NCI-H460 (cell line): ENCODE data around the gene RIC1. TPM values are rescaled to one million over a fixed set of nuclear protein-coding genes. Genes with fewer than 3 reads are reported as not detected.
"Not testable (repeated sequence)": the region's sequence is repeated elsewhere in the genome, so short reads cannot be mapped to it uniquely, and the experiment has no call there.

Experiments used
- DNase-seq: peaks from one replicate; pipeline ENCODE4 v3.0.0-alpha.2; 2016; ENCODE audit warnings: low read depth; ENCODE audit errors: extremely low read depth
- polyA plus RNA-seq: library from polyadenylated mRNA; depleted of rRNA; stranded (reverse); fragments of >200 nt; gene quantifications from 2 replicates; pipeline ENCODE4 v1.2.3, GENCODE V29; 2014; cell fraction: nucleus; rRNA removed
- total RNA-seq: library from RNA; depleted of rRNA; stranded (reverse); fragments of >200 nt; shearing (Covaris generic); gene quantifications from 2 replicates; pipeline ENCODE4 v1.2.3, GENCODE V29; 2014; rRNA removed

RIC1 gene, protein sequence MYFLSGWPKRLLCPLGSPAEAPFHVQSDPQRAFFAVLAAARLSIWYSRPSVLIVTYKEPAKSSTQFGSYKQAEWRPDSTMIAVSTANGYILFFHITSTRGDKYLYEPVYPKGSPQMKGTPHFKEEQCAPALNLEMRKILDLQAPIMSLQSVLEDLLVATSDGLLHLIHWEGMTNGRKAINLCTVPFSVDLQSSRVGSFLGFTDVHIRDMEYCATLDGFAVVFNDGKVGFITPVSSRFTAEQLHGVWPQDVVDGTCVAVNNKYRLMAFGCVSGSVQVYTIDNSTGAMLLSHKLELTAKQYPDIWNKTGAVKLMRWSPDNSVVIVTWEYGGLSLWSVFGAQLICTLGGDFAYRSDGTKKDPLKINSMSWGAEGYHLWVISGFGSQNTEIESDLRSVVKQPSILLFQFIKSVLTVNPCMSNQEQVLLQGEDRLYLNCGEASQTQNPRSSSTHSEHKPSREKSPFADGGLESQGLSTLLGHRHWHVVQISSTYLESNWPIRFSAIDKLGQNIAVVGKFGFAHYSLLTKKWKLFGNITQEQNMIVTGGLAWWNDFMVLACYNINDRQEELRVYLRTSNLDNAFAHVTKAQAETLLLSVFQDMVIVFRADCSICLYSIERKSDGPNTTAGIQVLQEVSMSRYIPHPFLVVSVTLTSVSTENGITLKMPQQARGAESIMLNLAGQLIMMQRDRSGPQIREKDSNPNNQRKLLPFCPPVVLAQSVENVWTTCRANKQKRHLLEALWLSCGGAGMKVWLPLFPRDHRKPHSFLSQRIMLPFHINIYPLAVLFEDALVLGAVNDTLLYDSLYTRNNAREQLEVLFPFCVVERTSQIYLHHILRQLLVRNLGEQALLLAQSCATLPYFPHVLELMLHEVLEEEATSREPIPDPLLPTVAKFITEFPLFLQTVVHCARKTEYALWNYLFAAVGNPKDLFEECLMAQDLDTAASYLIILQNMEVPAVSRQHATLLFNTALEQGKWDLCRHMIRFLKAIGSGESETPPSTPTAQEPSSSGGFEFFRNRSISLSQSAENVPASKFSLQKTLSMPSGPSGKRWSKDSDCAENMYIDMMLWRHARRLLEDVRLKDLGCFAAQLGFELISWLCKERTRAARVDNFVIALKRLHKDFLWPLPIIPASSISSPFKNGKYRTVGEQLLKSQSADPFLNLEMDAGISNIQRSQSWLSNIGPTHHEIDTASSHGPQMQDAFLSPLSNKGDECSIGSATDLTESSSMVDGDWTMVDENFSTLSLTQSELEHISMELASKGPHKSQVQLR (N-terminal part only)
- 13.9 and 16.6 TPM in 2 replicates for total RNA-seq
- 24.0 and 26.4 TPM in 2 replicates for polyA plus RNA-seq

GRCh38 chr9:5628530-5629311, at the start of gene RIC1:
Gene RIC1, plus strand, starts transcription at chr9:5629107. Its CDS starts 203 bp downstream, at chr9:5629310.
- DNase-seq, result peak; percentile 73

DNA sequence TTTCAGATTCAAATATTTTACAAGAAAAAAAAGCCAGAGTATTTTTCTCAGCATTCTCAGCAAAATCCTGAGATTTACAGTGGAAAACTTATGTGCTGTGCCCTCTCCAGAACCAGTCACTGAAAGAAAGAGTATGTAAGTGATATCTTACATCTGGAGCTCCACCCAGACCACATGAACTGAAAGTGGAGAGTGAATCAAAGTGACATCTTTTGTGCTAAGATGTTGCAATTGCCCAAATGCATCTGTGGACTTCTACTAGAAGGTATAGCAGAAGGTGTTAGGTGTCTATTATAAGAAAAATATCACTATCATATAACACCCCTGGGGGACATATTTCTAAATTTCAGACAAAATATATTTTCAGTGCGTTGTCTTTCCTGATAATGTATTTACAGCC, 49.0 kb upstream of the RIC1 start:
- DNase-seq, result no peak

DNA sequence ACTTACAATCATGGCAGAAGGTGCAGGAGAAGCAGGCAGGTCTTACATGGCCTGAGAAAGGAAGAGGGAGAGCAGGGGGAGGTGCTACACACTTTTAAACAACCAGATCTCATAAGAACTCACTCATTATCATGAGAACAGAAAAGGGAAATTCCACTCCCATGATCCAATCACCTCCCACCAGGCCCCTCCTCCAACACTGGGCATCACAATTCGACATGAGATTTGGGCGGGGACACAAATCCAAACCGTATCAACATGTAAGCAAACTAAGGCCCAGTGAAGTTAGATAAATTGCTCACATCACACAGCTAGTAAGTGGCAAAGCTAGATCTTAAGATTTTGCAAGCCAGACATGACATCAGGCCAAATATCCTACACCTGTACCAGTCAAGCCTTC, 48.3 kb upstream of the RIC1 start:
- no peak for DNase-seq

GRCh38 chr9:5581706-5582105, 47.2 kb upstream of the RIC1 start:
- DNase-seq, result not testable (repeated sequence)

- no peak for DNase-seq
These were observed 46.1 kb upstream of the RIC1 start for GRCh38 chr9:5582835-5583195.

DNA sequence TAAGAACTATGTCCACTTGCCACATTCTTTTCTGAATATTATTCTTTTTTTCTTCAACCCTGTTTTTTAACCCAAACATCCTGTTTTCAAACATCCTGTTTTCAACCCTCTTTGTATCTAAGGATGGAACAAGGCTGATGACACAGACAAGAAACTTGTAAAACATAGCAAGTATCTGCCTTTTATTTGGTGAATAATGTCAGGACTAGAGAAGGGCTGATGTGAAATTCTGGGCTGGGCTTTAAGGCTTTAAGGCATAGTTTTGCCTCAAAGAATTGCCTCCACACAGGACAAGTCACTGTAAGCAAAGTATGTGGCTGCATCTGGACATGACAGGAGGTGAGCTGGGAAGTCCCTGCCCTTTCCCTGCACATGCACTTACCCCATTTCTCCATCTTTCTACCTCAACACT, 42.5 kb upstream of the RIC1 start:
- DNase-seq, result no peak

DNA sequence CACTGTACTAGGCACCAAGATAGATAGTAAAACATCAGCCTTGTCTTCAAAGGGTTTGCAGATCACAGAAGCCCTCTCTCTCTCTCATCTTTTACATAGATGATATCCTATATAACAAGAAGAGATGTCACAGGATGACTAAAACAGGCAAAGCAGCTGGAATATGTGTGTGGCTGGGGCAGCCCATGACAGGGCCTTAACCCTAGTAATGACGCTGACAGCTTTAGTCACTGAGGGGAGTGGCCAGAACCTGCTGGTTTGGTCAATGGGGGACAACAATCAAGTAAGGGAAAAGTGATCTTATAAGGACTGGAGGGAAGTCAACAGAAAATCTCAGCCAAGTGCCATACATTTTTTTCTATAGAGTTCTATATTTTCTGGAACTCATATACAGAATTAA, 41.9 kb upstream of the RIC1 start:
- DNase-seq, result no peak

DNA sequence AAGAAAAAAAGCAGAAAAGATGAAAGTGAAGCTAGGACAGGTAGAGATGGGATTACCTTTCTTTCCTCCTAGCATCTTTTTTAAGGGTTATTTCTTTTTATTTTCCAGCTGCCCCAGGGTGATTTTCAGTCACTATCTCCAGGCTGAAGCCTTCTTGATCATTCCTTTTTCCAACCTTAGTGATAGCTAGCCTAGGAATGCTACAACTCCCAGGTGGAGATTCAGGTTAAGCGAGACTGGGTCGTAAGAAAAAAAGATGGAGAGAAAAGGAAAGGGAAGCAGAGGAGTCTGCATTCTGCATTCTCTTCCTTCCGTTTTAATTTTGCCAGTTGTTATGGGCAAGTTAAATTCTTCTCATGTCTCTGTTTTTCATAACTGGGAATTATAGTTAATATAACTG, 36.7 kb upstream of the RIC1 start:
- DNase-seq, result no peak

DNA sequence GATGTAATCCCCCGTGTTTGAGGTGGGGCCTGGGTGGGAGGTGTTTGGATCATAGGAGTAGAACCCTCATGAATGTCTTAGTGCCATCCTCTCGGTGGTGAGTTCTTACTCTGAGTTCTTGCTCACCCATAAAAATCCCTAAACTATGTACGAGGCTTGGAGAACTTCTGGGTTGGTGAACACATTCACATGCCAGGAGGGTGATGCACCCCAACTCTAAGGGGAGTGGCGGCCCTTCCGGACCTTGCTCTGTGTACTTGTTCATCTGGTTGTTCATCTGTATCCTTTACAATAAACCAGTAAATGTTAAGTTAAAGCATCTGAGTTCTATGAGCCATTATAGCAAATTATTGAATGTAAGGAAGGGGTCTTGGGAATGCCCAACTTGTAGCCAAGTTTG, 36.0 kb upstream of the RIC1 start:
- DNase-seq, result no peak

DNA sequence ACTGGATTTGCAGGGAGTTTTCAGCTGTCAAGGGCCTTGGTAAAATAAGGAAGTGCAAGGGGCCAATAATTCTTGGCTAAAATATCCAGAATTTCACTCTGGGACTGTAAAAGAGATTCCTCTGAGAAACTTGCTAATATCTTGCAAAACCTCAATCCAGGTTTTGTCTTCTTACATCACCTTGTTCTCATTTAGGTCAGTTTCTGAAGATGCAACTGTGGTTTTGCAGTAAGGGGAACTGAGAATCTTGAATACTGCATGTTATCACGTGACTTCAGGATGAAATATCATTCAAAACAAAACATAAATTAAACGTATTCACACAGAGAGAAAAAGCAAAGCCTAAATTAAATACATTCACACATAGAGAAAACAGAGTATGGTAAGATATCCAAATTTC, 35.0 kb upstream of the RIC1 start:
- no peak for DNase-seq

- no peak for DNase-seq
These were observed 32.7 kb upstream of the RIC1 start for GRCh38 chr9:5596173-5596572.

DNA sequence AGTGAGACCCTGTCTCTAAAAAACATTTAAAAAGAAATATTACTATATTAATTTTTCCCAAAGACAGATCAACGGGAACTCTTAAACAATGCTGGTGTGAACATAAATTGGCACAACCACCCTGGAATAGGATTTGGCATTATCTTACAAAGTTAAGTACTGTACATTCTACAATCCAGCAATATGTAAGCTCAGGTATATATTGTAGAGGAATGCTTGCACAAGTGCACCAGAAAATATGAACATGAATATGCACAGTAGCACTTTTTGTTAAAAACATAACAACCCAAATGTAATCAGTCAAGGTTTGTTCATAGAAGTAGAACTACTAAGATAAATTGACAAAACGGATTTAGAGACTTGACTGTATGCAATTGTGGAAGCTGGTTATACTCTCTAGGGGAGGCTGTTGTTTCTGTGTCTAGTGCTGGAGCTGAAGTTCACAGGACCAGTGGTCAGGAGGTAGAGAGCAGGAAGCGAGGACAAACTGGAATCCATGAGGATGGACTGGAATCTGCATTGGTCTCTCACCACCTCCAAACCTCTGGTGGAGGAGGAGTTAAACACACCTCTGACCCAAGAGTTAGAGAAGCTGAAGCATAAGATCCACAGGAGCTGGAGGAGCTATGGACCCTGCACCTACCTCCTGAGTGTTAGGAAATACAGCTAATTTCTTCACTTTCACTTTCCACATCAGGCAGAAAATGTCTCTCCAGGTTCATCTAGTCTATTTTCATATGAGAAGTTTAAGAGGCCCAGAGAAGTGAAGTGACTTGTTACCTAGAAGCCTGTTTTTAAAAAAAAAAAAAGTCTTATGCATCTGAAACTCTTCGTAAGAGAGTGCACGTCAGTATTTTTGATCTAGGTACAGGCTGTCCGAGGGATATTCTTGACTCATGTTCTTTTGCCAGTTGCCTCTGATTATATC, 20.3 kb upstream of the RIC1 start:
- no peak for DNase-seq

GRCh38 chr9:5609226-5609596, 19.7 kb upstream of the RIC1 start:
- DNase-seq, result no peak

DNA sequence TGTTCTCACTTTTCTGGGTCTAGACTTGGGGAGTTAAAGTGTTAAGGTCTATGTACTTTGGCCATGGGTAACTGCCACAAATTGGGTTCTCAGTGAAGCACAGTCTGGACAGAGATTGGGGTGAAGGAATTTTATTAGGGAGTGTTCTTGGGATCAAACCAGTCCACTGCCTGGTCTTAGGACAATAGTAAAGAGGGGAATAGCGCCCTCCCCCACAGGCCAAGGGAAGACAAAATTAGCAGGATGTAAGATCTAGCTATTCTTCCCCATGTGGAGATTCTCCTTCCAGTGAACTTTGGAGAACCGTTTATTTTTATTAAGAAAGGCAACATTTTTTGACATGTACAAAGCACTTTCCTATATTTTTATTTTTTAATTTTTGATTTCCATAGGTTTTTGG, 18.4 kb upstream of the RIC1 start:
- no peak for DNase-seq

DNA sequence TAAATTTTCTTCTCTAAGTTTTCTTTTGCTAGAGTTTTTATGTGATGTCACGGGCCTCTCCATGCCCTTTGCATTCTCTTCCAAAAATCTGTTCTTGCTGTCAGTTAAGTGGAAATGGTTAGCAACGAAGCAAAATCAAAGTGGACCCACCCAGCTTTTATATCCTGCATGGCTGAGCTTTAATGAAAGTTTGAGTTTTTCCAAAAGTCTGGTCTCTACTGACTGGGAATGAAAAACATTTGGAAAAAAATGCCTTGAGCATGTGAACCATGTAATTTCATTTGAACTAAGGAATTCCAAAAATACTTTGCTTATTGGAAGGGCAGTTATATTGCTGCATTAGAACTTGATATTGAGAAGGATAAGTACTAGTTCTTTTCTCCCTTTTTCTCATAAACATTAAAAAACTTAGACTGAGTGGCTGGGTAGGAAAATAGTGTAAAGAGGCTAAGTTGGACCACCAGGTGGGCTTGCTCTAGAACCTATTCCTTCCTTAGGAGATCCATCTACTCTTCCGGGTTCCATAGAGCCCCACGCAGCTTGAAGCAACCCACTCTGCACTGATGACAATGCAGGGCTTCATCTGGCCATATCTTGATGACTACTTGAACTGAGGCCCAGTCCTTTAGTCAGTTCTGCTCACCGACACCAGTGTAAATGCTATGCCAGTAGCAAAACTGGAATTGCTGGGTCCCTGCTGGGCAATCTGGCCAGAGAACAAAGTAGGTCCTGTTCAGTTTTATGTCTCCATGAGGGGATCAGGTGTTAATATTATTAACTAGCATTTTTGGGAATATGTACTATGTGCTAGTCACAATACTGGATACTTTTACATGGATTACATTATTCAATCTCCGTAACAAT, 17.4 kb upstream of the RIC1 start:
- DNase-seq, result no peak

- DNase-seq, result no peak
These were observed 16.7 kb upstream of the RIC1 start for GRCh38 chr9:5612185-5612530.

GRCh38 chr9:5614192-5614591, 14.7 kb upstream of the RIC1 start:
- no peak for DNase-seq

DNA sequence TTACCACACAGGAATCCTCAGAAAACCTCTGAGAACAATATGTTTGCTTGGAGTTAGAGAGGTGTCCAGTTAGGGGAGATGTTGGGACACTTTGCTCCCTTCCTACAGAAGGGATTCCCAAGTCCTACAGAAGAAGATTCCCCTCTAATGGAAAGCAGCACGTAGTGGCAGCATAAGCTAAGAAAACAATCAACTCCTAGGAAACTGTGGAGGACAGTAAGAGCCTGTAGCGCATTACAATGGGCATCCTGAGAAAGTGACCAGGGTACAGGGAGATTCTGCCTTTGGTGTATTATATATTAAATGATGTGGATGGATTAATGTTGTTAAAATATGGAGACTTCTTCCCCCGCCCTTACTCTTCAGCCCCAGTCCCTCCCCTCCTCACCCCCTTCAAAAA, 13.9 kb upstream of the RIC1 start:
- no peak for DNase-seq
